ENCODE results near the gene NKAIN2. TPM values are rescaled to one million over a fixed set of nuclear protein-coding genes. Genes with fewer than 3 reads are reported as not detected.
"Not testable (repeated sequence)": the region's sequence is repeated elsewhere in the genome, so short reads cannot be mapped to it uniquely, and the experiment has no call there.

NKAIN2 gene
- total RNA-seq, 1 donor from 2014 or later, result 0.56 TPM

DNA sequence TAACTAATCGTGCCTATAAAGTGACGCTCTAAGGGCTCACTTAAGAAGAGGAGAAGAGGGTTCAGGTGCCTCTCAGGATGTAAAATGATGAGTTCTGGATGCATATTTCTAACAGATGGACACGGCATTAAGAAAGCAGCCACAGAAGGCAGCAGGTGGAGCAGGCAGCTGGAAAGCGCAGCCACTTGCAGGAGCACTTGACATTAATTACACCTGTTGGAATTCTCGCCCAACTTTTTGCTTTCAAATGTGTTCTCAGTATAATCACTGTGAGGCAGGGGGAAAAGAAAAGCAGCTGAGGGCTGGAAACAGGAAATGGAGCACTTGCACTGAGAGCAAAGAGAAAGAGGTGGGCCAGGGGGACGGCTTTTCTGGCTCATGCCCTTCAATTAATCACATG is 164.2 kb downstream of the NKAIN2 start:
- no peaks in the 10 kb centered on the region for H3K36me3 Mint-ChIP-seq (ENCODE audit: unreplicated experiment)
- no peak for DNase-seq
- H3K27me3 Mint-ChIP-seq (ENCODE audit: unreplicated experiment), result no peaks in the 10 kb centered on the region
- H3K27ac Mint-ChIP-seq (ENCODE audit: unreplicated experiment), result no peak overlapping the region
- H3K9me3 Mint-ChIP-seq (ENCODE audit: unreplicated experiment), result no peaks in the 10 kb centered on the region
- no peak for TF ChIP-seq CTCF (IDR thresholded peaks at IDR 0.05; ENCODE audit: partially characterized antibody, unreplicated experiment)
- peaks cover 8% of the 10 kb centered on the region for H3K4me1 Mint-ChIP-seq (ENCODE audit: low read depth, unreplicated experiment)
- no peak overlapping the region for H3K4me3 Mint-ChIP-seq (ENCODE audit: unreplicated experiment)

DNA sequence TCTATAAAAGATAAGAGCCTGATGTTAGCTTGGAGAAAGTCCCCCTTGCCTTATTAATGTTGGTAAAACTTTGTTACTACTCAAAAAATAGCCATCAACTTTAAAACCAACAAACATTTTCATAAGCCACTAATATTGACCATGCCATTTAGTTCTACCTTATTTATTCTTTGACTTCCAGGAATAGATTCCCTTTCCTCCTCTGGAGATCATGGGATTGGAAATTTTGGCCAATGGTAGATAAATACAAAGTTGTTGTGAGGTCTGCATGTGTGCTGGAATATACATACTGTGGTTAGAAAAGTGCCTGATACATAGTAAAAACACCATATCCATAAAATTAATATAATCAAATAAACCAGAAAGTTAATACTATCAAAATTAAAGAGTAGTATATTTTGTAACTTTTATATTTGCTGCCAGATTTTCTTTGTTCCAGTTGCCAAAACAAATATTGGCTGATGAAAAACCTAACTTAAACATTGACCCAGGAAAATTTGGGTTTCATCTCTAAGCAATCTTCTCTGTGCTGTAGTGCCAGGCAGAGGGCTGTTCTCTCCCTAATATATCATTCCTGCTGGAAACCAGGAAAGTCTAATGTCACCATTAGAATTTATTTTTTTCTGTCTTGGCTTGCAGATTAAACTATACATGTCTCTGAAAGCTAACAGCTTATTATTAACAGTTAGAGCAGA is 169.1 kb downstream of the NKAIN2 start:
- H3K27me3 Mint-ChIP-seq (ENCODE audit: unreplicated experiment), result no peaks in the 10 kb centered on the region
- H3K27ac Mint-ChIP-seq (ENCODE audit: unreplicated experiment), result no peak overlapping the region

DNA sequence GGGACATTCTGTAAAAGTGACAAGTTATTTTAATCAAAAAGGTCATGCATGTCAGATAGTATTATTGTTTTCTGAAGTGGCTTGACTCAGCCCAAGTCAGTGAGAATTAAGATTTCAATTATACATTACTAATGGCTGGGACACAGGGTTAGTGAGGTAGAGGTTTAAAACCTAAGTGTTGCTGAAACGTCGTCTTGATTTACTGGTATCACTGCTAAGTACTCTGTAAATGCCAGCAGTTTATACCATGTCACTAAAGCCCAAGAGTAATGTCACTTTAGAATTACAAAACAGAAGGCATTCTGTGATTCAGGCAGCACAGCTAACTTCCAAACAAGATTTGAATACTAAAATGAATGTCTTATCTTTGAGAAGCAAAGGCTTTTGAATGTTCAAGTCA is 176.6 kb downstream of the NKAIN2 start:
- Mint-ChIP-seq H3K36me3 (ENCODE audit: unreplicated experiment) (no peaks in the 10 kb centered on the region), H3K4me1 (ENCODE audit: low read depth, unreplicated experiment) (peaks cover 8% of the 10 kb centered on the region), H3K27me3 (ENCODE audit: unreplicated experiment) (no peaks in the 10 kb centered on the region), H3K4me3 (ENCODE audit: unreplicated experiment) (no peak overlapping the region), H3K27ac (ENCODE audit: unreplicated experiment) (no peak overlapping the region), H3K9me3 (ENCODE audit: unreplicated experiment) (no peaks in the 10 kb centered on the region)
- TF ChIP-seq CTCF (IDR thresholded peaks at IDR 0.05; ENCODE audit: partially characterized antibody, unreplicated experiment), result no peak
- DNase-seq, result no peak

More for the DNA sequence above, 169.1 kb downstream of the NKAIN2 start:
- Mint-ChIP-seq H3K4me1 (ENCODE audit: low read depth, unreplicated experiment) (peaks cover 7% of the 10 kb centered on the region), H3K36me3 (ENCODE audit: unreplicated experiment) (no peaks in the 10 kb centered on the region), H3K9me3 (ENCODE audit: unreplicated experiment) (no peaks in the 10 kb centered on the region), H3K4me3 (ENCODE audit: unreplicated experiment) (no peak overlapping the region)
- DNase-seq, result no peak
- TF ChIP-seq CTCF (IDR thresholded peaks at IDR 0.05; ENCODE audit: partially characterized antibody, unreplicated experiment), result no peak

DNA sequence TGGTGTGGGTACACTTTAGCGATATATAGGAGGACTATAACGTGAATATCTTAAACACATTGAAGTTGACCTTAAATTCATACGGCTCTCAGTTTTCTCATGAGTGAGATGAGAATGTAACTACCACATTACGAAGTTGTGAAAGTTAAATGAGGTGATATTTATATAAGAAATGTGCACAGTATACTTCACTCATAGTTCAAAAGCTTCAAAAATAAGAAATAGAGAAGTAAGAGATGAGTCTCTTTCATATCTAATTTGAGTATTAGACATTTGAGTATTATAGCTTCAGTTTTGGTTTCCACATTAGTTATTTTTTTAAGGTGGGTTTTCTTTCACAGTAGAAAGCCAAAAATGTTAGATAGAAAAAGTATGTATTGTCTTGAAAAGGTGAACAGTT is 183.3 kb downstream of the NKAIN2 start:
- no peaks in the 10 kb centered on the region for H3K9me3 Mint-ChIP-seq (ENCODE audit: unreplicated experiment)
- H3K36me3 Mint-ChIP-seq (ENCODE audit: unreplicated experiment), result no peaks in the 10 kb centered on the region
- no peak for DNase-seq
- H3K27ac Mint-ChIP-seq (ENCODE audit: unreplicated experiment), result no peak overlapping the region
- no peak for TF ChIP-seq CTCF (IDR thresholded peaks at IDR 0.05; ENCODE audit: partially characterized antibody, unreplicated experiment)
- no peak overlapping the region for H3K4me3 Mint-ChIP-seq (ENCODE audit: unreplicated experiment)
- H3K4me1 Mint-ChIP-seq (ENCODE audit: low read depth, unreplicated experiment), result peaks cover 8% of the 10 kb centered on the region
- peaks cover 2% of the 10 kb centered on the region for H3K27me3 Mint-ChIP-seq (ENCODE audit: unreplicated experiment)

DNA sequence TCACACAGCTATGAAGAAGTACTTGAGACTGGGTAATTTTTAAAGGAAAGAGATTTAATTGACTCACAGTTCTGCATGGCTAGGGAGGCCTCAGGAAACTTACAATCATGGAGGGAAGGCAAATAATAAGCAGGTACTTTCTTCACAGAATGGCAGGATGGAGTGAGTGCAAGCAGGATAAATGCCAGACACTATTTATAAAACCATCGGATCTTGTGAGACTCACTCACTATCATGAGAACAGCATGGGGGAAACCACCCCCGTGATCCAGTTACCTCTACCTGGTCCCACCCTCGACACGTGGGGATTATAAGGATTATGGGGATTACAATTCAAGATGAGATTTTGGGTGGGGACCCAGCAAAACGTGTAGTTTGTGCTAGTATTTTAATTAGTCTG is 186.3 kb downstream of the NKAIN2 start:
- H3K9me3 Mint-ChIP-seq (ENCODE audit: unreplicated experiment); H3K27me3 Mint-ChIP-seq (ENCODE audit: unreplicated experiment); H3K27ac Mint-ChIP-seq (ENCODE audit: unreplicated experiment); H3K4me3 Mint-ChIP-seq (ENCODE audit: unreplicated experiment); H3K4me1 Mint-ChIP-seq (ENCODE audit: low read depth, unreplicated experiment); DNase-seq; H3K36me3 Mint-ChIP-seq (ENCODE audit: unreplicated experiment): not testable (repeated sequence)

All from glutamatergic neuron (in vitro differentiated cells).